ENCODE measurements around the gene ADGRA1. TPM values are rescaled to one million over a fixed set of nuclear protein-coding genes. Genes with fewer than 3 reads are reported as not detected.

ADGRA1 gene
- total and polyA plus RNA-seq, 2 of the 8 experiments (the other 6 are each of a cell fraction or from before 2014, with no cell fraction given): 0.17 to 0.21 TPM

- peak overlapping the region; percentile 94 for H3K4ac ChIP-seq (replicated peaks; ENCODE audit: insufficient read length, low read depth, low read length)
- CTCF ChIA-PET (ENCODE audit: partially characterized antibody): interaction anchor here (1.1 to 2.3 kb wide), 4 partner anchors 15 to 139 kb away, joined by 3 to 7 read pairs (median 3); no protein-coding TSS in a partner anchor
- no peak overlapping the region for H3K9ac ChIP-seq (replicated peaks in 1 of 4; ENCODE audit: extremely low read depth in 1 of 4, low read depth in 3 of 4, low read length in 3 of 4)
- H3K79me2 ChIP-seq (ENCODE audit: control insufficient read depth in 1 of 2, insufficient read depth in 2 of 2, low read length in 2 of 2): peaks cover 0 to 10% of the 10 kb centered on the region in 2 experiments; a peak in 1 of 4 replicates
- no peak overlapping the region for H3K4me2 ChIP-seq (ENCODE audit: insufficient read depth in 1 of 2, low read depth in 2 of 2, low read length in 2 of 2)
- POLR2A ChIA-PET (ENCODE audit: partially characterized antibody): no interaction called here
- peaks cover 0 to 30% (median 16%) of the 10 kb centered on the region in 4 experiments; a peak in 6 of 7 replicates for H3K4me1 ChIP-seq (replicated peaks in 1 of 4; ENCODE audit: control insufficient read depth in 3 of 4, insufficient read depth in 4 of 4, low read length in 3 of 4)
- H2BK12ac ChIP-seq (ENCODE audit: low read depth, low read length): peak overlapping the region; percentile 93; the same call in 1 of the 2 replicates
- FAIRE-seq (no peak), DNase-seq (ENCODE audit: low read depth in 1 of 2, low spot score in 2 of 2) (no peak)
- H3K79me1 ChIP-seq (ENCODE audit: low read depth, low read length): peaks cover 20% of the 10 kb centered on the region
- no peaks in the 10 kb centered on the region; a peak in 1 of 4 replicates for H3K9me3 ChIP-seq (ENCODE audit: insufficient read depth in 2 of 2, low read depth in 1 of 2, low read length in 1 of 2)
- peaks cover 2 to 24% (median 10%) of the 10 kb centered on the region in 4 experiments; a peak in 6 of 8 replicates for H3K36me3 ChIP-seq (ENCODE audit: control insufficient read depth in 2 of 4, insufficient read depth in 4 of 4, low read length in 3 of 4)
- no peak overlapping the region for H3K4me3 ChIP-seq (ENCODE audit: extremely low read depth in 1 of 4, insufficient read depth in 2 of 4, low read depth in 3 of 4, low read length in 4 of 4)
- H3K23ac ChIP-seq (ENCODE audit: insufficient read length): no peak overlapping the region
- peaks cover 0 to 3% (median 0%) of the 10 kb centered on the region in 4 experiments; a peak in 2 of 7 replicates for H3K27me3 ChIP-seq (replicated peaks in 1 of 4; ENCODE audit: control insufficient read depth in 3 of 4, extremely low read depth in 1 of 4, insufficient read depth in 3 of 4, low read length in 3 of 4)
- no peak overlapping the region for H3K14ac ChIP-seq (ENCODE audit: insufficient read length)
- WGBS, 2 experiments (ENCODE audit: extremely low coverage in 1 of 2, insufficient coverage in 1 of 2, insufficient read length in 1 of 2, insufficient replicate concordance in 2 of 2, low coverage in 1 of 2, low lambda C conversion rate in 2 of 2, missing lambda C conversion rate in 1 of 2): 88% methylated on average over 37 of the region's 40 CpGs; no CpG with 5 or more reads in 1 of the 2 experiments
- no peak overlapping the region for H2BK120ac ChIP-seq (replicated peaks; ENCODE audit: low read depth, low read length)
- H4K20me1 ChIP-seq (replicated peaks in 1 of 2; ENCODE audit: control insufficient read depth in 1 of 2, insufficient read depth in 2 of 2, low read length in 2 of 2): peaks cover 0 to 18% of the 10 kb centered on the region in 2 experiments
- no peak overlapping the region for H2AFZ ChIP-seq (ENCODE audit: low read length)
- H4K5ac ChIP-seq (ENCODE audit: insufficient read length, low read depth, low read length): no peak overlapping the region
- H2BK5ac ChIP-seq (ENCODE audit: low read depth, low read length): peak overlapping the region; percentile 91
- no peak overlapping the region for H3K56ac ChIP-seq (replicated peaks; ENCODE audit: insufficient read length, low read depth, low read length)
- no peak overlapping the region for H4K91ac ChIP-seq (replicated peaks; ENCODE audit: insufficient read length, low read length)
- no peak overlapping the region for H2BK20ac ChIP-seq (ENCODE audit: low read length)
- no peak overlapping the region for H3K27ac ChIP-seq (ENCODE audit: low read depth, low read length)
- peak overlapping the region; percentile 97 for H2BK15ac ChIP-seq (ENCODE audit: low read length)
- no peak overlapping the region for H4K8ac ChIP-seq (ENCODE audit: extremely low read depth, insufficient read depth, low read length)
- no peak overlapping the region; the same call in 1 of the 2 replicates for H3K18ac ChIP-seq (ENCODE audit: extremely low read depth, low read length)
- H3K23me2 ChIP-seq (ENCODE audit: low read depth, low read length): peaks cover 3% of the 10 kb centered on the region; the same call in 1 of the 2 replicates
- peak overlapping the region; percentile 84; the same call in 1 of the 2 replicates for H2AK5ac ChIP-seq (ENCODE audit: low read depth, low read length)
- TF ChIP-seq CBX8 (IDR thresholded peaks at IDR 0.05; ENCODE audit: borderline replicate concordance, low read depth, low read length) (no peak), CREB1 (IDR thresholded peaks at IDR 0.05) (no peak), TAF7 (optimal IDR thresholded peaks at IDR 0.05; ENCODE audit: borderline replicate concordance, low read depth, low read length) (no peak)
These were observed 78.1 kb downstream of the ADGRA1 start for GRCh38 chr10:133165556-133166503.
